ENCODE data around the gene ANKRD30BL.
"Not testable (repeated sequence)": the region's sequence is repeated elsewhere in the genome, so short reads cannot be mapped to it uniquely, and the experiment has no call there.

ANKRD30BL gene

GRCh38 chr2:132161161-132162124 lies at the start of gene ANKRD30BL:
TSS of gene ANKRD30BL (minus strand) at chr2:132161952. CDS start at chr2:132161705, 247 bp downstream.
- DNase-seq, result peak in 2 of 10 donors; percentile 59 to 68
- intact Hi-C loops (cut with DNase I), result not testable (repeated sequence)

DNA sequence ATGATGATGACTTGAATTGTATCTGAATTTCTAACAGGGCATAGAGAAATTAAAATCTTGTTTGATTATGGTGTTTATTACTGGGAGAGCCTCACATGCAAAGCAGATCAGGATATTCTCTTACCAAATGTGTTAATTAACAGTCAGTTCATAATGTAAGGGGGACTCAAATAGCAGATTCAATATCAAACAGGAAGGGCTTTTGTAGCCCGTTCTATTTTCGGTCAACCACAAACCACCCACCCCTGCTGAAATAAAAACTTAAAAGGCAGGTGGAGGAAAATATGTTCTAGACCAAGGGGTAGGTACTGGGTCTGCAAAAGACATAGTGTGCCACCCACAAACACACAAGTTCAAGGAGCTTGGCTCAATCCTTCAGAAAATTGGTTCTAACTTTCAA lies 41.1 kb upstream of the ANKRD30BL start:
- DNase-seq; intact Hi-C loops (cut with DNase I): not testable (repeated sequence)

GRCh38 chr2:132192854-132193253 lies 31.1 kb upstream of the ANKRD30BL start:
- DNase-seq; intact Hi-C loops (cut with DNase I): not testable (repeated sequence)

DNA sequence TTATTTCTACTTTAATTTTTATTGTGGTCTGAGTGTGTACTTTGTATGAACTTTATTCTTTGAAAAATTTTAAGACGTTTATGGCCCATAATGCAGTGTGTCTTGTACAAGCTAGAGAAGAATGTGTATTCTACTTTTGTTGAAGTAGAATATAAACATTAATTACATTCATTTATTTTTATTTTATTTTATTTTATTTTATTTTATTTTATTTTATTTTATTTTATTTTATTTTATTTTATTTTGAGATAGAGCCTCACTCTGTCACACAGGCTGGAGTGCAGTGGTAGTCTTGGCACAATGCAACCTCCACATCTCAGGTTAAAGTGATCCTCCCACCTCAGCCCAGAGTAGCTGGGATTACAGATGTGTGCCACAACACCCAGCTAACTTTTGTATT lies 5.3 kb upstream of the ANKRD30BL start:
- DNase-seq; intact Hi-C loops (cut with DNase I): not testable (repeated sequence)

DNA sequence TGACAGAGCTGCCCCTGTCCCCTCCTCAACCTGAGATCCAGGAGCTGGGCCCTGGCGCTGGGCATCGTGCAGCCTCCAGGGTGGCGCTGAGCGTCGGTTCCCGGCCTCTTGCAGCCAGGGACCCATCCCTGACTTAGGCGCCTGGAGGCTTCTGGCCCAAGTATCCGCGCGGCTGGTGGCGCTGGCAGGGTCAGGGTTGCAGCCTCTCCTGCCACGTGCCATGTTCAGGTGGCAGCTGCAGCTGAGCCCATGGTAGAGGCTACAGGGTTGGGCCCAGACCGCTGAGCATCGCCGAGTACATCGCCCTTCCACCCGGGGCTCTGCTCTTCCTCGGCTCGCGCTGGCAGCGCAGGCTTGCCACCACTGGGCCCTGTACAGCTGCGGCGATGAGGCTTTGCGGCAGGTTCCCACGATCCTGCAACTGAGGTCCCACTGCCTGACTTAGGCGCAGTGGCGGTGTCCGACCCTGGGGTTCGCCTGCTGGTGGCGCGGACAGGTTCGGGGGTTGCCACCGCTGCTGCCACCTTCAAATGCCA lies 441 bp upstream of the ANKRD30BL start:
- DNase-seq, result peak in 1 of 10 donors; percentile 67
- intact Hi-C loops (cut with DNase I), result not testable (repeated sequence)

DNA sequence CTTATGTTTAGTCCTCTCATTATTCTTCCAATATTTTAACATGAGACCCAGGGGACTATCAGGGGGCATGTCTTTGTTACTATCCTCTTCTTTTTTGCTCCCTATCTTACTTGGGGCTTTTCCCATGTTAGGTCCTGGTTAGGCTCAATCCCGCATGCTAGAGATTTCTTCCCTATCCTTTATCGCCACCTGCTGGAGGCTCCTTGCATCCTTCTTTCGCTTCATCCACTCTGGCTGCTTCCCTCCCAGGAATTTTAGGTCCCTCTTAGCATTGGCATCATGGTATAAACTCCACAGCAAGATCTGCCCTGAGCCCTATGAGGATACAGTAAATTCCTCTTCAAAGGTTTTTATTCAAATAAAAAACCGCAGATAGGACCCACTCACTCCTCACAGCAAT lies 15.0 kb downstream of the ANKRD30BL start:
- intact Hi-C loops (cut with DNase I), result loop anchor here (5.0 kb wide), 1 partner anchor 474 kb away; no protein-coding TSS in a partner anchor
- peak in 7 of 10 donors; percentile 30 to 88 (median 63) for DNase-seq
